Measurements from ENCODE around the gene DENND1B. TPM values are rescaled to one million over a fixed set of nuclear protein-coding genes. Genes with fewer than 3 reads are reported as not detected.

The DENND1B gene
- total RNA-seq, 1 donor from 2014 or later, result 17.2 TPM

DNA sequence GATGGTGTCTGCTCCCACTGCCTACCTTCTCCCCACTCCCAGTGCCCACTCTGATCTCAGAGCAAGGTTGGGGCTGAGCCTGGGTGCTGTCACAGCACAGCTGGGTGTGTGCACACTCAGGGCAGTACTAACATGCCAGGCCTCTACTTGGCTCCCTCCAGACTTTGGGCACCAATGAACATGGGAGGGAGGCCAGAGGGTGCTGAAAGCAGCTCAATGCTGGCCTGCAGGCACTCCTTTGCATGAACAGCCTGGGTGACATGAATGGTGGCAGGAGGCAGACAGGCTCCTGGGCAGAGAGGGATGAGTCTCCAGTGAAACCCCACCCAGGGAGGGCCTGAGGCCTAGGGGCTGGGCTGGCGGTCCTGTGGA is 25.8 kb upstream of the DENND1B start:
- Histone ChIP-seq H3K36me3 (no peaks in the 10 kb centered on the region), H3K4me3 (no peak overlapping the region), H3K9me3 (peaks cover 11% of the 10 kb centered on the region), H3K27me3 (no peaks in the 10 kb centered on the region), H3K4me1 (no peaks in the 10 kb centered on the region), H3K27ac (no peak overlapping the region)
- no peak for TF ChIP-seq POLR2A (IDR thresholded peaks at IDR 0.05)
- TF ChIP-seq, protein P1, sequence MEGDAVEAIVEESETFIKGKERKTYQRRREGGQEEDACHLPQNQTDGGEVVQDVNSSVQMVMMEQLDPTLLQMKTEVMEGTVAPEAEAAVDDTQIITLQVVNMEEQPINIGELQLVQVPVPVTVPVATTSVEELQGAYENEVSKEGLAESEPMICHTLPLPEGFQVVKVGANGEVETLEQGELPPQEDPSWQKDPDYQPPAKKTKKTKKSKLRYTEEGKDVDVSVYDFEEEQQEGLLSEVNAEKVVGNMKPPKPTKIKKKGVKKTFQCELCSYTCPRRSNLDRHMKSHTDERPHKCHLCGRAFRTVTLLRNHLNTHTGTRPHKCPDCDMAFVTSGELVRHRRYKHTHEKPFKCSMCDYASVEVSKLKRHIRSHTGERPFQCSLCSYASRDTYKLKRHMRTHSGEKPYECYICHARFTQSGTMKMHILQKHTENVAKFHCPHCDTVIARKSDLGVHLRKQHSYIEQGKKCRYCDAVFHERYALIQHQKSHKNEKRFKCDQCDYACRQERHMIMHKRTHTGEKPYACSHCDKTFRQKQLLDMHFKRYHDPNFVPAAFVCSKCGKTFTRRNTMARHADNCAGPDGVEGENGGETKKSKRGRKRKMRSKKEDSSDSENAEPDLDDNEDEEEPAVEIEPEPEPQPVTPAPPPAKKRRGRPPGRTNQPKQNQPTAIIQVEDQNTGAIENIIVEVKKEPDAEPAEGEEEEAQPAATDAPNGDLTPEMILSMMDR (IDR thresholded peaks at IDR 0.05), result no peak
- no peak for TF ChIP-seq POLR2AphosphoS5 (IDR thresholded peaks at IDR 0.05; ENCODE audit: insufficient read depth in 1 of 2, low read depth in 1 of 2)
- intact Hi-C loops (cut with DNase I), result no loop called here
- DNase-seq (ENCODE audit: extremely low spot score in 2 of 2), result no peak

DNA sequence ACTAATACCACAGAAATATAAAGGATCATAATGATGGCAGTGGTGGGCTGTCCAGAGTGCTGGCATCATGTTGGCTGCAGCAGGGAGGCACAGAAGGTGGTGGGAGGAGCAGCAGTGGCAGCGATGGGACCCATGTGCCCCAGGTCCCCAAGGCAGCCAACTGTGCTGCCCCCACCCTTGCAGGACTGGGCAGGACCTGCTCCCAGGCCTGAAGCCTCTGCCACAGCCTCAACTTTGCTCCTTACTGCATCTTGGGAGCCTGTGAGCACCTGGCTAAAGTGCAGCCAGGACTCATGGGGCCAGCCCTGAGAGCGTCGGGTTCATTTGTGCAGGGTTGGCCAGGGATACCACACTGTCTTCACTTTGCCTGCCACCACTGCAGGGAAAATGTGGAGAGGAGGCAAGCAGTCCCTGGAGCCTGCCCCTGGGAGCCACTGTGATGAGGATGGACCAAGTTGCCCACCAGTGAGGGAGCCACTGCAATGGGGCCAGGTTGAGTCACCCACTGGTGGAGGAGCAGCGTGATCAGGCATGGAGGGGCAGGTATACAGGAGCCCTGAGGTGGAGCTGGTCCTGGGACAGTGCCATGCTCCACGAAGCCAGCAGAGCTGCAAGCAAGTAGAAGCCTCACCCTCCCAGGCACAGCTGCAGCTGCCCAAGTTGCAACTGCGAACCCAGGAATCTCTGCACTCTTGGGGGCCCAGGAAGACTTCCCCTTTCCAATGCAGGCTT is 25.3 kb upstream of the DENND1B start:
- no peak overlapping the region for H3K27ac ChIP-seq
- peaks cover 11% of the 10 kb centered on the region for H3K9me3 ChIP-seq
- intact Hi-C loops (cut with DNase I), result no loop called here
- DNase-seq (ENCODE audit: extremely low spot score in 2 of 2), result no peak
- no peaks in the 10 kb centered on the region for H3K36me3 ChIP-seq
- TF ChIP-seq, protein P1 (IDR thresholded peaks at IDR 0.05), result no peak
- TF ChIP-seq POLR2A (IDR thresholded peaks at IDR 0.05) (no peak), POLR2AphosphoS5 (IDR thresholded peaks at IDR 0.05; ENCODE audit: insufficient read depth in 1 of 2, low read depth in 1 of 2) (no peak)
- no peak overlapping the region for H3K4me3 ChIP-seq
- no peaks in the 10 kb centered on the region for H3K27me3 ChIP-seq
- no peaks in the 10 kb centered on the region for H3K4me1 ChIP-seq

DNA sequence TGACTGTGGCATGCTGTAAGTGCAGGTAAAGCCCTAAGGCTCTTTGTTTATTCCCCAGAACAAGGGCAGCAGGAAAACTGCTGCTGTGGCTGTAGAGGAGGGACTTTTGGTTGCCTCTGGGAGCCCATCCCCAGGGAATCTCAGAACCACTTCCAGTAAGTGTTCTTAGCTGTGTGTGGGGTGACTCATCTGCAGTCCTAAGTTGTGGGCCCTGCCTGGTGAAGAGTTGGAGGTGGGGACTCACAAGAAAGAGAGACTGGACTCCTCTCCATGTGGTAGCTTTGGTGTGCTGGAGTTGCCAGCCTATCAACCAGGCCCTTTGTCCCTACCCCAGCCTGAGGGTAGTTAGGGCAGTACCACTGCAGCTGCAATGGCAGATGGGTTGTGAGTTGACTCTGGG is 24.0 kb upstream of the DENND1B start:
- intact Hi-C loops (cut with DNase I), result no loop called here
- H3K9me3 ChIP-seq, result peaks cover 9% of the 10 kb centered on the region
- TF ChIP-seq, protein P1 (IDR thresholded peaks at IDR 0.05), result no peak
- TF ChIP-seq POLR2A (IDR thresholded peaks at IDR 0.05), result no peak
- TF ChIP-seq POLR2AphosphoS5 (IDR thresholded peaks at IDR 0.05; ENCODE audit: insufficient read depth in 1 of 2, low read depth in 1 of 2), result no peak
- no peaks in the 10 kb centered on the region for H3K36me3 ChIP-seq
- no peaks in the 10 kb centered on the region for H3K27me3 ChIP-seq
- no peak for DNase-seq (ENCODE audit: extremely low spot score in 2 of 2)
- H3K4me3 ChIP-seq, result no peak overlapping the region
- H3K27ac ChIP-seq, result no peak overlapping the region
- no peaks in the 10 kb centered on the region for H3K4me1 ChIP-seq

DNA sequence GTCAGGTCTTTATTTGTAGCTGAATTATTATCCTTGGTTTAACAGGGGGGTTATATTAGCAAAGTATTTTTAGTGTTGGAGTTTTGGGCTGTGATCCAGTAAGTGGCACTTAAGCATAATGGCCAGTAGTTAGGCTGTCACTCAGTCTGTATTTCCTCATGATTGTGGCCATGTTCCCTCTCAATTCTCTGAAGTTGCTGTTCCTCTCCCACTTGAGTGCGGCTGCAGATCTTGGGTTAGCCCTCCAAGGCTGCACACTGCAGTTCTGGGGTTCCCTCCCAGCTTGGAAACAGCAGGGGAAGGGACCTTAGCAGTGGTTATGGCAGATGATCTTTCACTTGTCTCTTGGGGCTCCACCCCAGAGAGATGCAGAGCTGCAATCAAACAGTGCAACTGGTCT is 23.2 kb upstream of the DENND1B start:
- H3K27me3 ChIP-seq, result no peaks in the 10 kb centered on the region
- no peaks in the 10 kb centered on the region for H3K36me3 ChIP-seq
- H3K9me3 ChIP-seq, result peaks cover 9% of the 10 kb centered on the region
- H3K27ac ChIP-seq, result no peak overlapping the region
- no peak overlapping the region for H3K4me3 ChIP-seq
- intact Hi-C loops (cut with DNase I), result no loop called here
- H3K4me1 ChIP-seq, result no peaks in the 10 kb centered on the region
- TF ChIP-seq, protein P1 (IDR thresholded peaks at IDR 0.05), result no peak
- TF ChIP-seq POLR2A (IDR thresholded peaks at IDR 0.05) (no peak), POLR2AphosphoS5 (IDR thresholded peaks at IDR 0.05; ENCODE audit: insufficient read depth in 1 of 2, low read depth in 1 of 2) (no peak)
- no peak for DNase-seq (ENCODE audit: extremely low spot score in 2 of 2)

DNA sequence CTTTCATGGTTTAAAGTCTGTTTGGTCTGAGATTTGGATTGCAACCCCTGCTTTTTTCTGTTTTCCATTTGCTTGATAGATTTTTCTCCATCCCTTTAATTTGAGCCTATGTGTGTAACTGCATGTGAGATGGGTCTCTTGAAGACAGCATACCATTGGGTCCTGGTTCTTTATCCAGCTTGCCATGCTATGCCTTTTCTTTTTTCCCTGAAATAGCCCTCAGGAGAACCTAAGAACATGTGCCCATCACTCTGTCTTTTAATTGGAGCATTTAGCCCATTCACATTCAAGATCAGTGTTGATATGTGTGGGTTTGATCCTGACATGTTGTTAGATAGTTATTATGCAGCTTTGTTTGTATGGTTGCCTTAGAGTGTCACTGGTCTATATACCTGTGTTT is 21.7 kb upstream of the DENND1B start:
- H3K4me1 ChIP-seq, result no peaks in the 10 kb centered on the region
- no peak overlapping the region for H3K4me3 ChIP-seq
- H3K36me3 ChIP-seq, result no peaks in the 10 kb centered on the region
- peaks cover 9% of the 10 kb centered on the region for H3K9me3 ChIP-seq
- no peak overlapping the region for H3K27ac ChIP-seq
- no peak for DNase-seq (ENCODE audit: extremely low spot score in 2 of 2)
- TF ChIP-seq, protein P1 (IDR thresholded peaks at IDR 0.05), result no peak
- no peak for TF ChIP-seq POLR2AphosphoS5 (IDR thresholded peaks at IDR 0.05; ENCODE audit: insufficient read depth in 1 of 2, low read depth in 1 of 2)
- TF ChIP-seq POLR2A (IDR thresholded peaks at IDR 0.05), result no peak
- intact Hi-C loops (cut with DNase I), result no loop called here
- H3K27me3 ChIP-seq, result no peaks in the 10 kb centered on the region
